Breast epithelium (tissue), 4 donors: Measurements from ENCODE around the gene CAND1. TPM values are rescaled to one million over a fixed set of nuclear protein-coding genes. Genes with fewer than 3 reads are reported as not detected.
"Not testable (repeated sequence)": the region's sequence is repeated elsewhere in the genome, so short reads cannot be mapped to it uniquely, and the experiment has no call there.

Experiments
- DNase-seq, 2 donors: peaks; one replicate each; pipeline ENCODE4 v3.0.0-alpha.2; 2019; ENCODE audit warnings: low spot score in 2 of 2
- H3K27ac ChIP-seq, 2 donors: fragments of 200-600 bp; sonication (generic) in 1 of 2; one replicate each; pipeline ENCODE4 v1.5.1; 2016 to 2019; ENCODE audit warnings: mild to moderate bottlenecking in 1 of 2
- H3K27me3 ChIP-seq, 2 donors: fragments of 200-600 bp; sonication (generic) in 1 of 2; one replicate each; pipeline versions ENCODE4 v1.5.1 to v1.6.0; 2017 to 2019; ENCODE audit warnings: control low read depth in 1 of 2, mild to moderate bottlenecking in 1 of 2
- H3K36me3 ChIP-seq: fragments of 200-600 bp; one replicate; pipeline ENCODE4 v1.5.1; 2019
- H3K4me1 ChIP-seq, 2 donors: fragments of 200-600 bp; sonication (generic); one replicate each; pipeline ENCODE4 v1.5.1; 2016 to 2019; ENCODE audit warnings: control low read depth in 1 of 2
- H3K4me3 ChIP-seq, 3 donors: fragments of 200-600 bp; sonication (generic); 1 replicate in 2 of 3; 2 replicates in 1 of 3; pipeline ENCODE4 v1.5.1; 2016 to 2019; ENCODE audit warnings: mild to moderate bottlenecking in 3 of 3, moderate library complexity in 2 of 3
- H3K9me3 ChIP-seq, 2 donors: fragments of 200-600 bp; sonication (generic) in 1 of 2; one replicate each; pipeline ENCODE4 v1.5.1; 2016 to 2019; ENCODE audit warnings: control low read depth in 1 of 2
- POLR2A ChIP-seq: fragments of 450-650 bp; IDR thresholded peaks from one replicate; pipeline ENCODE4 v1.6.1; 2016; ENCODE audit warnings: antibody characterized with exemption, mild to moderate bottlenecking, moderate library complexity
- POLR2AphosphoS5 ChIP-seq, 3 donors: sonication (generic); formaldehyde crosslinking; IDR thresholded peaks; one replicate each; pipeline ENCODE4 v1.6.1; 2017; ENCODE audit warnings: antibody characterized with exemption in 3 of 3
- intact Hi-C: fragments of 100-400 bp; cut with DNase I; formaldehyde crosslinking; loops from one replicate; pipeline ENCODE4 v1.15.1; 2023; ENCODE audit warnings: low total_unique reads
- total RNA-seq, 3 donors: library from RNA; depleted of rRNA; stranded (reverse); fragments of >200 nt; gene quantifications; one replicate each; pipeline ENCODE4 v1.1.0, GENCODE V29; 2016
- TF ChIP-seq, protein P1 (sequence below), 3 donors: fragments of 450-650 bp; IDR thresholded peaks; one replicate each; pipeline ENCODE4 v1.5.1; 2016 to 2017; ENCODE audit warnings: antibody characterized with exemption in 3 of 3, mild to moderate bottlenecking in 3 of 3, moderate library complexity in 3 of 3

The CAND1 gene
- total RNA-seq, 3 donors from 2014 or later = 69.6 to 112 (median 81.3) TPM

DNA sequence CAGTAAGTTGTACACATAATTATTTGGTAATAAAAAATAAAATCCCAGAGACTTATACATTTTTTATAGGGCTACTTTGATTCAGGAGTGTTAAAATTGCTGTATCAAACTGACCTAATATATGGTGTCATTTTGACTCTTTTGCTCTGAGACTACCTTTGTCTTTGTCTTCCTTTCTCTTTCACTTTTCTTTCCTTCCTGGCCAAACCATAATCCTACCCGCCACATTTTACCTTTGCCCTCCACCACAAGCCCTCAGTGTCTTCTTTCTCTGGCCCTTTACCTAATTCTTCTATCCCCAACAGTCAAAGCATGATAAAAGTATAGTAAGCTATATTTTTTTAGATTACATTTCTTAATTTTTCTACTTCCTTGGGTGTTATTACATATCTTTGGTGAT is 62.0 kb downstream of the CAND1 start:
- H3K36me3 ChIP-seq = no peaks in the 10 kb centered on the region
- TF ChIP-seq, protein P1, sequence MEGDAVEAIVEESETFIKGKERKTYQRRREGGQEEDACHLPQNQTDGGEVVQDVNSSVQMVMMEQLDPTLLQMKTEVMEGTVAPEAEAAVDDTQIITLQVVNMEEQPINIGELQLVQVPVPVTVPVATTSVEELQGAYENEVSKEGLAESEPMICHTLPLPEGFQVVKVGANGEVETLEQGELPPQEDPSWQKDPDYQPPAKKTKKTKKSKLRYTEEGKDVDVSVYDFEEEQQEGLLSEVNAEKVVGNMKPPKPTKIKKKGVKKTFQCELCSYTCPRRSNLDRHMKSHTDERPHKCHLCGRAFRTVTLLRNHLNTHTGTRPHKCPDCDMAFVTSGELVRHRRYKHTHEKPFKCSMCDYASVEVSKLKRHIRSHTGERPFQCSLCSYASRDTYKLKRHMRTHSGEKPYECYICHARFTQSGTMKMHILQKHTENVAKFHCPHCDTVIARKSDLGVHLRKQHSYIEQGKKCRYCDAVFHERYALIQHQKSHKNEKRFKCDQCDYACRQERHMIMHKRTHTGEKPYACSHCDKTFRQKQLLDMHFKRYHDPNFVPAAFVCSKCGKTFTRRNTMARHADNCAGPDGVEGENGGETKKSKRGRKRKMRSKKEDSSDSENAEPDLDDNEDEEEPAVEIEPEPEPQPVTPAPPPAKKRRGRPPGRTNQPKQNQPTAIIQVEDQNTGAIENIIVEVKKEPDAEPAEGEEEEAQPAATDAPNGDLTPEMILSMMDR (IDR thresholded peaks at IDR 0.05) = no peak
- TF ChIP-seq POLR2AphosphoS5 (IDR thresholded peaks at IDR 0.05) (no peak), POLR2A (no peak)
- intact Hi-C loops = no loop called here
- H3K27me3 ChIP-seq = no peaks in the 10 kb centered on the region
- no peaks in the 10 kb centered on the region for H3K4me1 ChIP-seq
- no peak overlapping the region for H3K4me3 ChIP-seq
- no peak overlapping the region for H3K27ac ChIP-seq
- no peak for DNase-seq
- no peaks in the 10 kb centered on the region for H3K9me3 ChIP-seq

DNA sequence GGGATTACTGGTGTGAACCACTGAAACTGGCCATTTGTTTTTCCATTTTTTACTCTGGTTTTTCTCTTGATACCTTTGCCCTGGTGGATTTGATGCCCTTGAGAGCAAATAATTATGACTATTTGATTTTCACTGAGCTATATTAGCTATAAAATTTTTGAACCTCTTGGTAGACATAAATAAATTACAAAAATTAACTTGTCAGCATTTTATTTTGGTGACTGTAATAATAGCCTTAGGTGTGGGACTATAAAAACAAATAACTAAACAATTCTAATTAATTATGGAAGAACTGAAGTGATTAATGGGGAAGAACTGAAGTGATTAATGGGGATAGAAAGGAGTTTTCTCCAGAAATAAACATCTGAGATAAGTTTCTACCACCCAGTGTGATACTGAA is 62.7 kb downstream of the CAND1 start:
- Histone ChIP-seq H3K4me1 (no peaks in the 10 kb centered on the region), H3K4me3 (no peak overlapping the region), H3K36me3 (no peaks in the 10 kb centered on the region), H3K27me3 (no peaks in the 10 kb centered on the region), H3K27ac (no peak overlapping the region), H3K9me3 (no peaks in the 10 kb centered on the region)
- intact Hi-C loops = no loop called here
- no peak for DNase-seq
- TF ChIP-seq POLR2AphosphoS5 (IDR thresholded peaks at IDR 0.05) = no peak

DNA sequence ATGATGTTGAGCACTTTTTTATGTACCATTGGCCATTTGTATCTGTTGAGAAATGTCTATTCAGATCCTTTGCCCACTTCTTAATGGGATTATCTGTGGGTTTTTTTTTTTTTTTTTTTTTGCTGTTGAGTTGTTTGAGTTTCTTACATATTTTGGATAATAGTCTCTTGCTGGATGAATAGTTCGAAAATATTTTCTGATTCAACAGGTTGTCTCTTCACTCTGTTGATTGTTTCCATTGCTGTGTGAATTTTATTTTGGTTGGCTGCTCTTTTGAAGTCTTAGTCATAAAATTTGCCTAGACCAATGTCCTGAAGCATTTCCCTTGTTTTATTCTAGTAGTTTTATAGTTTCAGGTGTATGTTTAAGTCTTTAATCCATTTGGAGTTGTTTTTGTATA is 64.5 kb downstream of the CAND1 start:
- Histone ChIP-seq H3K4me3 (no peak overlapping the region), H3K36me3 (no peaks in the 10 kb centered on the region), H3K27me3 (no peaks in the 10 kb centered on the region), H3K4me1 (no peaks in the 10 kb centered on the region), H3K27ac (no peak overlapping the region), H3K9me3 (peaks cover 3 to 8% of the 10 kb centered on the region in 2 donors)
- intact Hi-C loops = no loop called here
- no peak for DNase-seq
- no peak for TF ChIP-seq POLR2AphosphoS5 (IDR thresholded peaks at IDR 0.05)
- no peak for TF ChIP-seq POLR2A
- TF ChIP-seq, protein P1 (IDR thresholded peaks at IDR 0.05) = no peak

DNA sequence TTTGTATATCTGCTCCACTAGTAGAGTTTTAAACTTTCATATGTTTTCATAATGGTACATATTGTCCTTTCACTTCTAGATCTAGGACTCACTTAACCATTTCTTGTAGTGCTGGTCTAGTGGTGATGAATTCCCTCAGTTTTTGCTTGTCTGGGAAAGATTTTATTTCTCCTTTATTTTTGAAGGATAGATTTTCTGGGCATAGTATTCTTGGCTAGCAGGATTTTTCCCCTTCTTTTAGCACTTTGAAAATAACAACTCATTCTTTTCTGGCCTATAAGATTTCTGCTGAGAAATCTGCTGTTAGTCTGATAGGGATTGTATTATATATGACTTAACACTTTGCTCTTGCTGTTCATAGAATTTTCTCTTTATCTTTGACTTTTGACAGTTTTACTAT is 69.3 kb downstream of the CAND1 start:
- peaks cover 10 to 13% of the 10 kb centered on the region in 2 donors for H3K9me3 ChIP-seq
- H3K36me3 ChIP-seq = no peaks in the 10 kb centered on the region
- no peaks in the 10 kb centered on the region for H3K27me3 ChIP-seq
- H3K27ac ChIP-seq = no peak overlapping the region
- DNase-seq = no peak
- H3K4me3 ChIP-seq = no peak overlapping the region
- TF ChIP-seq, protein P1 (IDR thresholded peaks at IDR 0.05) = no peak
- TF ChIP-seq POLR2AphosphoS5 (IDR thresholded peaks at IDR 0.05) = no peak
- TF ChIP-seq POLR2A = no peak
- intact Hi-C loops = no loop called here
- H3K4me1 ChIP-seq = no peaks in the 10 kb centered on the region

DNA sequence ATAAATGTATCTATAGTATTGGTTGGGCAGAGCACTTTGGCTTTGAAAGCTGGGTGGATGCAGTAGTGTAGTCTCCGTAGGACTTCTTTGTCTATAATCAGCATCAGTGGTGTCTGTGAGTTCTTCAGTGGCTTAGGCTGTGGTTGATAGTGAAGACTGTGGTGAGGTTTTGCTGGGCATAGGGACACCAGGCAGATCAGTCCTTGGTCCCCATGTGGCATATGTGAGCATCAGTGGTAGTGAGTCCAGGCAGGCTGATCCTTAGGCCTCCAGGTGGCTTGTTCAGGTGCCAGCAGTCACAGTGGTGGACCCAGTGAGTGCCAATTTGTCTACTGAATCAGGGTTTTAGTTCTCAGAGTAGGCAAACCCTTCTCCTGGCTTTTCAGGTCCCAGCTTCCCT is 70.4 kb downstream of the CAND1 start:
- Histone ChIP-seq H3K4me1 (no peaks in the 10 kb centered on the region), H3K4me3 (no peak overlapping the region), H3K27me3 (no peaks in the 10 kb centered on the region), H3K36me3 (no peaks in the 10 kb centered on the region), H3K27ac (no peak overlapping the region), H3K9me3 (peaks cover 10 to 13% of the 10 kb centered on the region in 2 donors)
- TF ChIP-seq, protein P1 (IDR thresholded peaks at IDR 0.05) = no peak
- TF ChIP-seq POLR2AphosphoS5 (IDR thresholded peaks at IDR 0.05) (no peak), POLR2A (no peak)
- no peak for DNase-seq
- intact Hi-C loops = no loop called here

DNA sequence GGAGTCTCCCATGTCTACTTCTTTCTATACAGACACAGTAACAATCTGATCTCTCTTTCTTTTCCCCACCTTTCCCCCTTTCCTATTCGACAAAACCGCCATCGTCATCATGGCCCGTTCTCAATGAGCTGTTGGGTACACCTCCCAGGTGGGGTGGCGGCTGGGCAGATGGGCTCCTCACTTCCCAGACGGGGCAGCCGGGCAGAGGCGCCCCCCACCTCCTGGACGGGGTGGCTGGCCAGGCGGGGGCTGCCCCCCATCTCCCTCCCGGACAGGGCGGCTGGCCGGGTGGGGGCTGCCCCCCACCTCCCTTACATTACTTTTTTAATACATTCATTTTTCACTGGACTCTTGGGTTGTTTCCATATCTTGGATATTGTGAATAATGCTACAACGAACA is 71.9 kb downstream of the CAND1 start:
- H3K4me1 ChIP-seq, H3K27me3 ChIP-seq, DNase-seq, H3K27ac ChIP-seq, intact Hi-C loops, H3K36me3 ChIP-seq, H3K4me3 ChIP-seq: not testable (repeated sequence)
- peaks cover 10 to 13% of the 10 kb centered on the region in 2 donors for H3K9me3 ChIP-seq
